Stimulated activated CD8-positive, alpha-beta memory T cell treated with anti-CD3 and anti-CD28 coated beads, Interleukin-7, amount 100 ng/mL, for 48 hours (primary cell): ENCODE data around the gene ZNF521.

Source experiments
- DNase-seq, 2 donors: peaks; one replicate each; pipeline ENCODE4 v3.0.0-alpha.2; 2020; ENCODE audit warnings: low read depth in 1 of 2; ENCODE audit errors: extremely low read depth in 1 of 2

Gene ZNF521

GRCh38 chr18:25340762-25341161, 11.2 kb downstream of the ZNF521 start:
- no peak for DNase-seq

DNA sequence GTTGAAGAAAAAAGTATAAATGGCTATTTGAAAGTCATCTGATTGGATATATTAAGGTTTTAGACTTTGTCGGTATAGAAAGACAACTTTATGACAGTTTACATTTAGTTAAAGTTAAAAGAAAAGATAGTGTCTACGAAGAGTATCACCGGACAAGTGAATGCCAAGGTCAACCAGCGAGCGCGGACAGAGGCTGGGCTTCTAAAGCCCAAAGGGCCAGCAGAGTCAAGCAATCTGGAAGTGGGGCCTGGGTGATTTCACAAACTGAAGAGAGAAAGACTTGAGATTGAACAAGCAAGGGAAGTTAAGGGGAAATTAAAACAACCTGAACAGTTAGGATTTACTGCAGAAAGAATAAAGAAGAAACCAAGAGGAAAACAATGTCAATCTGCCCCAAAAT, 16.3 kb downstream of the ZNF521 start:
- no peak for DNase-seq

- no peak for DNase-seq
Measured at GRCh38 chr18:25335062-25335461, 16.9 kb downstream of the ZNF521 start.

GRCh38 chr18:25334588-25334987, 17.4 kb downstream of the ZNF521 start:
- DNase-seq: no peak

DNA sequence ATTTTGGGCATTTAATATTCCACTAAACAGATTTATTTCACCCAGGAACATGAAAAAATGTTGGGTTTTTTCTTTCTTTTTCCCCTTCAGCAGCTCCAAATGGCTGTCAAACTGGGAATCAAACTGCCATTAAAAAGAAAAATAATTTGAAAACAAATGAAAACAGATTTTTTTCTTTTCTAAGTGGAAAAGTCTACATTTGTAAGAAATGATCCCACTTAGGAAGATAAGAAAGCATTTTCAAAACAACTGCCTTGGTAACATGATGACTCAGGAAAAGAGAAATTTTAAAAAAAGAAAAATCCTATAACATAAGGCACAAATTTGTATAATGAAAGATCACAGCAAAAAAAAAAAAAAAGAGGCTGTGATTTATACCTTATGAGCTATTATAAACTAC, 20.0 kb downstream of the ZNF521 start:
- no peak for DNase-seq

- DNase-seq: no peak
Measured at GRCh38 chr18:25329783-25330182, 22.2 kb downstream of the ZNF521 start.

- no peak for DNase-seq
Measured at GRCh38 chr18:25327584-25327983, 24.4 kb downstream of the ZNF521 start.

GRCh38 chr18:25326361-25326952, 25.5 kb downstream of the ZNF521 start:
- no peak for DNase-seq

- DNase-seq: no peak
Measured at GRCh38 chr18:25322806-25323205, 29.2 kb downstream of the ZNF521 start.

DNA sequence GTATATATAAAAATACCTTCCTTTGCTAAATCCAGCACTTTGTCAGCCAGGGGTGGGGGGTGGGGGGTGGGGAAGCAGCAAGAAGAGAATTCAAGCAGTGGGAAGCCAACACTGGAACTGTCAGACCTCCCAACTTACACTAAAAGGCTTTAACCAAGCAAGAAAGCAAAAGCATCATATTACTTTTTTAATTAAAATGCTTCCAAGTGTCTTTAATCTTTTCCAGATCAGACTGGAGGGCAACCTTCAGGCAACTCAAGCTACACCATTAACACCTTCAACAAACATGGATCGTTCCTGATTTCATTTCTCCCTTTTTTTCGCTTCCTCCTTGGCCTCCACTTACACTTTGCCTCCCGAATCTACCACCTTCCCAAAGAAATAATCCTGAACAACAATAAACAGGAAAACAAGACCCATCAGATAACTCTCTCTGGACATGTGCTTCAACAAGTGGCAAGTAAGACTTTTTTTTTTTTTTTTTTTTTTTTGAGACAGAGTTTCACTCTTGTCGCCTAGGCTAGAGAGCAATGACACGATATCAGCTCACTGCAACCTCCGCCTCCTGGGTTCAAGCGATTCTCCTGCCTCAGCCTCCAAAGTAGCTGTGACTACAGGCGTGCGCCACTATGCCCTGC, 35.5 kb downstream of the ZNF521 start:
- DNase-seq: no peak

DNA sequence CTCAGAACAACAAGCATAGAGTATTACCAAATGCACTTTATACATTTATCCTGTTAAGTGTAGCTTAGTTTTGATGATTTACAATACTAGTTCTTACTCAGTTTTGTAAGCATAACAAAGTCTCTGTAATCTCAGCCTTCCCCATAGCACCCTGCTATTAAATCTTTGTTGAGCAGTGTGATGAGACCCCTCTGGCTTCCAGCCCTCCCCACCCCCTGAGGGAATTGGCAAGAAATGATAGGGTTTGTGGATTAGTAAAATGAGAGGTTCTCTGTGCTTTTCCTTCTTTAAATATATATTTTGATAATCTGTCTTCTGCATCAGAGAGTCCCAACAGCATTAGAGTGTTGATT, 37.2 kb downstream of the ZNF521 start:
- no peak for DNase-seq

- DNase-seq: no peak
Measured at GRCh38 chr18:25314151-25314837, 37.7 kb downstream of the ZNF521 start.

DNA sequence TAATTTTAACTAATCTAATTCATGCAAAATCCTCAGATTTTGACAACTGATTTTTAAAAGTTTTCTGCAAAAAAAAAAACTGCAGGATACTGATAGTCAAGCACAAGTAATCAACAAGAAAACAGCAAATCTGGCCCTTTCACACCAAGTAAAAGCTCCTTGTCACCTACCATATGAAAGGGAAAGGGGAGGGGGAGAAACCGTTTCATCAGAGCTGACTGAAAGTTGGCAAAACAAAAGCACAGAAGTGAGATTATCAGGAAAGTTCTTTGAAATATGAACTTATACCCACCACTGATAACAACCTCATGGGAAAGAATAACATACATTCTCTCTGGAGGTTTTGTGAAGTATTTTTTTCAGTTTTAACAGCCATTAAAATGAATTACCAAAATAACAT, 38.7 kb downstream of the ZNF521 start:
- DNase-seq: no peak

DNA sequence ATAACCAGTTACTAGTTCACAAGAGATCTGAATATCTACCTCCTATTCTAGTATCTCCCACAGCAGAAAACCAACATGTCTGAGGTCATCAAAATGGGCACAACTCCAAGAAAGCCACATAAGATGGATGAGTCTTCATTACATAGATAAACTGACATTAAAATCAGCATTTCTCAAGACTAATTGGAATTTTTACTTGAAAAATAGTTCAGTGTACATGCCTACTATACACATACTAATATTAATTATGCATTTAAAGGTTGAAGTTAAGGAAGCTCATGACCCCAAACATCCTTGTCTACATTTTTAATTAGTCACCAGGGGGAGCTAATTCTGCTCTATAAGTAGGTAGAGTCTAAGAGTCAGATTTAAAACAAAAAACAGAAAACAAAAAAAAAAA, 41.9 kb downstream of the ZNF521 start:
- DNase-seq: no peak

- DNase-seq: no peak
Measured at GRCh38 chr18:25308381-25308780, 43.6 kb downstream of the ZNF521 start.

GRCh38 chr18:25307192-25307591, 44.8 kb downstream of the ZNF521 start:
- no peak for DNase-seq

GRCh38 chr18:25306671-25307070, 45.3 kb downstream of the ZNF521 start:
- no peak for DNase-seq

DNA sequence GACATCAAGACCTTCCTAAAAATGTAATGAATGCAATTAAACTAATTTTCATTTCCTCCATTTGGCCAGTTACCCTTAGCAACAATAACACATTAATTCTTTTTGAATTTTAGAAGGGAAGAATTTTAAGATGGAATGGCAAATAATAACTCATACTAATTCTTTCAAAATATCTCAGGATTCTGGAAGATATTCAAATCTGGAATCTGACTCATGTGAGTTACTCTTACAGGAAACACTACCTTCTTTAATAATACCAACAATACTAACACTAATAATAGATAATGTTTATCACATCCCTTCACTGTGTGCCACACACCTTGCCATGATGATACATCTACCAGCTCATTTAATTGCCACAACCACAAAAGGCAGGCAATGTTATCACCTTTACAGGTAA, 46.4 kb downstream of the ZNF521 start:
- no peak for DNase-seq

- DNase-seq: no peak
Measured at GRCh38 chr18:25300492-25300891, 51.5 kb downstream of the ZNF521 start.

- no peak for DNase-seq
Measured at GRCh38 chr18:25299426-25300300, 52.3 kb downstream of the ZNF521 start.

DNA sequence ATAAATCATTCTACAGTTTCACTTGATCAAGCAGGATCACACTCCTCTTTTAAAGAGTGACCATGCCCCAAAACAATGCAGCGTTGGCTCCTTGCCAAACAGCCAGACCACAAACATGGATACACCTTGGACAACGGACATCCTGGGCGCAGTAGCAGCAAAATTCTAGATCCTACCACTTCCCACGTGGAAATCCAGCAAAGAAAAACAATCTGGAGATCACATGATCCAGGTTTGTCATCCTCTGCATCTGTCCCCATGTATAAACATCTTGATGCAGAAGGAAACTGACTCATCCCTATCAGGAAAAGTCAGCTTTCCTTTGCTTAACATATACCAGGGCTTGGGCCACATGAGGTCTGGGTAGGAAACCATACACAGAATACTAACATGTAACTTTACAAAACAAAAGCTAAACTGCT, 53.1 kb downstream of the ZNF521 start:
- DNase-seq: no peak
